NCI-H2107 (cell line): Measurements from ENCODE around the gene CTIF.

Experiments
- DNase-seq: peaks from one replicate; lab custom pipeline; 2025; lab: John Stamatoyannopoulos, UW

Gene CTIF

GRCh38 chr18:48835745-48836170 lies 296.9 kb downstream of the CTIF start:
- no peak for DNase-seq

- no peak for DNase-seq
Observed at GRCh38 chr18:48836231-48836805, 297.5 kb downstream of the CTIF start.

GRCh38 chr18:48836806-48837615 lies 298.2 kb downstream of the CTIF start:
- DNase-seq, result no peak

- no peak for DNase-seq
Observed at GRCh38 chr18:48837676-48838075, 298.8 kb downstream of the CTIF start.

GRCh38 chr18:48838166-48838775 lies 299.4 kb downstream of the CTIF start:
- no peak for DNase-seq

GRCh38 chr18:48838921-48839818 lies 300.3 kb downstream of the CTIF start:
- no peak for DNase-seq

- no peak for DNase-seq
Observed at GRCh38 chr18:48839819-48840490, 301.1 kb downstream of the CTIF start.

- DNase-seq, result no peak
Observed at GRCh38 chr18:48840491-48840877, 301.7 kb downstream of the CTIF start.

- DNase-seq, result no peak
Observed at GRCh38 chr18:48841381-48842258, 302.8 kb downstream of the CTIF start.

GRCh38 chr18:48842259-48843061 lies 303.6 kb downstream of the CTIF start:
- DNase-seq, result no peak

GRCh38 chr18:48843162-48843561 lies 304.3 kb downstream of the CTIF start:
- no peak for DNase-seq

- no peak for DNase-seq
Observed at GRCh38 chr18:48843596-48843995, 304.8 kb downstream of the CTIF start.

- no peak for DNase-seq
Observed at GRCh38 chr18:48844271-48844670, 305.4 kb downstream of the CTIF start.

GRCh38 chr18:48845174-48845573 lies 306.3 kb downstream of the CTIF start:
- DNase-seq, result no peak

GRCh38 chr18:48846423-48846932 lies 307.6 kb downstream of the CTIF start:
- DNase-seq, result no peak

- no peak for DNase-seq
Observed at GRCh38 chr18:48847807-48848486, 309.1 kb downstream of the CTIF start.

GRCh38 chr18:48848641-48849143 lies 309.9 kb downstream of the CTIF start:
- no peak for DNase-seq

- no peak for DNase-seq
Observed at GRCh38 chr18:48850822-48851598, 312.2 kb downstream of the CTIF start.
